HG02970 (cell line): Measurements from ENCODE around the gene ZNF117.
"Not testable (repeated sequence)": the region's sequence is repeated elsewhere in the genome, so short reads cannot be mapped to it uniquely, and the experiment has no call there.

ENCODE experiments used
- ATAC-seq: cut with Tn5 transposase; IDR thresholded peaks from one replicate; pipeline ENCODE4 v1.9.1; 2021; ENCODE audit warnings: mild to moderate bottlenecking, moderate library complexity, moderate number of reproducible peaks; ENCODE audit not compliant: unreplicated experiment, low FRiP score

ZNF117 gene

GRCh38 chr7:64997164-64997908 is 6.5 kb upstream of the ZNF117 start:
- no peak for ATAC-seq

- ATAC-seq = no peak
Measured at GRCh38 chr7:64996305-64996704, 5.5 kb upstream of the ZNF117 start.

GRCh38 chr7:64993901-64994300 is 3.1 kb upstream of the ZNF117 start:
- no peak for ATAC-seq

- no peak for ATAC-seq
Measured at GRCh38 chr7:64992971-64993370, 2.1 kb upstream of the ZNF117 start.

- no peak for ATAC-seq
Measured at GRCh38 chr7:64990216-64990615, 620 bp downstream of the ZNF117 start.

GRCh38 chr7:64978497-64979203 is 12.2 kb downstream of the ZNF117 start:
- ATAC-seq = no peak

- ATAC-seq = no peak
Measured at GRCh38 chr7:64965594-64965993, 25.2 kb downstream of the ZNF117 start.

GRCh38 chr7:64959072-64959747 is 31.6 kb downstream of the ZNF117 start:
- ATAC-seq = no peak

- ATAC-seq = no peak
Measured at GRCh38 chr7:64951250-64951848, 39.5 kb downstream of the ZNF117 start.

GRCh38 chr7:64950673-64951072 is 40.2 kb downstream of the ZNF117 start:
- not testable (repeated sequence) for ATAC-seq

GRCh38 chr7:64948774-64949173 is 42.1 kb downstream of the ZNF117 start:
- ATAC-seq = not testable (repeated sequence)

- ATAC-seq = no peak
Measured at GRCh38 chr7:64947252-64948000, 43.4 kb downstream of the ZNF117 start.

GRCh38 chr7:64946772-64947171 is 44.1 kb downstream of the ZNF117 start:
- ATAC-seq = no peak

- no peak for ATAC-seq
Measured at GRCh38 chr7:64945503-64946175, 45.2 kb downstream of the ZNF117 start.

GRCh38 chr7:64944667-64945502 is 46.0 kb downstream of the ZNF117 start:
- ATAC-seq = not testable (repeated sequence)

GRCh38 chr7:64940021-64940420 is 50.8 kb downstream of the ZNF117 start:
- ATAC-seq = not testable (repeated sequence)

- no peak for ATAC-seq
Measured at GRCh38 chr7:64938540-64938939, 52.3 kb downstream of the ZNF117 start.

GRCh38 chr7:64934478-64934877 is 56.4 kb downstream of the ZNF117 start:
- ATAC-seq = no peak
